HepG2 (cell line): ENCODE measurements around the gene PAQR5. TPM values are rescaled to one million over a fixed set of nuclear protein-coding genes. Genes with fewer than 3 reads are reported as not detected.

ENCODE experiments used
- ATAC-seq: fragments of 200-7000 bp; cut with Tn5 transposase; 3 replicates; pipeline ENCODE4 v1.9.1; 2020; ENCODE audit warnings: mild to moderate bottlenecking, moderate library complexity
- BruUV-seq: library from RNA; stranded (reverse); fragments of 400-500 nt; replicated peaks from 2 replicates; lab custom pipeline; 2021; lab: Mats Ljungman, UMichigan
- CTCF ChIA-PET: fragments of 300-600 bp; formaldehyde crosslinking; extraction: SDS; loops from one replicate; lab custom pipeline; 2021; ENCODE audit warnings: low total read pairs, inconsistent platforms, low intra/inter-chr PET ratio; lab: Yijun Ruan, JAX
- POLR2A ChIA-PET: fragments of 350-600 bp; sonication (Branson Sonifier 250); formaldehyde crosslinking; loops from one replicate; lab custom pipeline; 2020; ENCODE audit warnings: antibody characterized with exemption, inconsistent platforms; lab: Yijun Ruan, JAX
- DNase-seq: peaks from one replicate; pipeline ENCODE4 v3.0.0-alpha.2; 2015; ENCODE audit warnings: low spot score
- FAIRE-seq: peaks from 3 replicates; lab custom pipeline; 2011; peaks lifted over from hg19 to GRCh38; lab: Jason Lieb, UNC
- H2AFZ ChIP-seq: one replicate; pipeline ENCODE4 v1.6.1; 2011; ENCODE audit warnings: low read length, inconsistent platforms
- H3K27ac ChIP-seq: fragments of 300-600 bp; 3 replicates; pipeline ENCODE4 v1.8.0; 2011; ENCODE audit warnings: mixed run types, mild to moderate bottlenecking, mixed read lengths, low read length, inconsistent platforms; ENCODE audit not compliant: insufficient read depth; ENCODE audit errors: extremely low read length
- H3K27me3 ChIP-seq, 2 experiments: fragments of 200-600 bp in 1 of 2; 2 replicates in 1 of 2; 3 replicates in 1 of 2; pipeline versions ENCODE4 v1.6.0 to v1.8.0; 2011; ENCODE audit warnings: low read length in 2 of 2, mild to moderate bottlenecking in 2 of 2, moderate library complexity in 2 of 2, inconsistent platforms in 1 of 2; ENCODE audit not compliant: insufficient read depth in 2 of 2, control insufficient read depth in 1 of 2
- H3K36me3 ChIP-seq, 2 experiments: fragments of 200-600 bp in 1 of 2; replicated peaks in 1 of 2; 2 replicates in 1 of 2; 3 replicates in 1 of 2; pipeline versions ENCODE4 v1.5.1 to v1.8.0; 2011; ENCODE audit warnings: low read length in 2 of 2, inconsistent platforms in 1 of 2; ENCODE audit not compliant: insufficient read depth in 2 of 2, control insufficient read depth in 1 of 2
- H3K4me1 ChIP-seq: 2 replicates; pipeline ENCODE4 v1.5.1; 2012; ENCODE audit warnings: low read length, inconsistent platforms; ENCODE audit not compliant: insufficient read depth
- H3K4me2 ChIP-seq: 2 replicates; pipeline ENCODE4 v1.6.0; 2011; ENCODE audit warnings: low read depth, low read length, inconsistent platforms
- H3K4me3 ChIP-seq, 3 experiments: fragments of 200-600 bp in 1 of 3; sonication (generic), shearing (Covaris generic) in 1 of 3; replicated peaks in 1 of 3; 2 replicates each; pipeline ENCODE4 v1.5.1; 2011 to 2016; ENCODE audit warnings: low read length in 3 of 3, inconsistent platforms in 2 of 3, low read depth in 2 of 3, mild to moderate bottlenecking in 2 of 3, control low read depth in 1 of 3, mixed read lengths in 1 of 3; ENCODE audit not compliant: insufficient read depth in 1 of 3
- H3K79me2 ChIP-seq: one replicate; pipeline ENCODE4 v1.6.1; 2011; ENCODE audit warnings: low read length, inconsistent platforms; ENCODE audit not compliant: insufficient read depth
- H3K9ac ChIP-seq: 2 replicates; pipeline ENCODE4 v1.6.0; 2011; ENCODE audit warnings: mild to moderate bottlenecking, low read depth, low read length, inconsistent platforms; ENCODE audit not compliant: insufficient read depth
- H3K9me3 ChIP-seq: 2 replicates; pipeline ENCODE4 v1.5.1; 2012; ENCODE audit warnings: mild to moderate bottlenecking, low read length
- H4K20me1 ChIP-seq: 2 replicates; pipeline ENCODE4 v1.6.0; 2011; ENCODE audit warnings: inconsistent platforms, mild to moderate bottlenecking, low read length, moderate library complexity; ENCODE audit not compliant: insufficient read depth
- ELF4 ChIP-seq: sonication (generic); formaldehyde crosslinking; IDR thresholded peaks from 2 replicates; pipeline ENCODE4 v1.5.0; 2020; ENCODE audit warnings: missing genetic modification reagents, mild to moderate bottlenecking, moderate library complexity, borderline replicate concordance
- GTF3A ChIP-seq: sonication (generic); formaldehyde crosslinking; conservative IDR thresholded peaks from 2 replicates; pipeline ENCODE4 v1.4.0; 2020; ENCODE audit warnings: mild to moderate bottlenecking, missing genetic modification reagents
- KDM1A ChIP-seq: IDR thresholded peaks from 2 replicates; pipeline ENCODE4 v1.6.1; 2016; ENCODE audit warnings: missing compliant biosample characterization
- MTA1 ChIP-seq: sonication (generic); formaldehyde crosslinking; IDR thresholded peaks from 2 replicates; pipeline ENCODE4 v1.4.0; 2020; ENCODE audit warnings: missing genetic modification reagents, mild to moderate bottlenecking, borderline replicate concordance
- NFIB ChIP-seq: sonication (generic); formaldehyde crosslinking; IDR thresholded peaks from 2 replicates; pipeline ENCODE4 v1.9.0; 2021; ENCODE audit warnings: missing genetic modification reagents, mild to moderate bottlenecking, borderline replicate concordance
- NR2F6 ChIP-seq, 2 experiments: IDR thresholded peaks; 2 replicates each; pipeline ENCODE4 v1.6.1; 2016; ENCODE audit warnings: antibody characterized with exemption in 1 of 2, mild to moderate bottlenecking in 1 of 2
- NR3C1 ChIP-seq: sonication (generic); formaldehyde crosslinking; IDR thresholded peaks from 2 replicates; pipeline ENCODE4 v1.4.0; 2020; ENCODE audit warnings: missing genetic modification reagents
- POLR2AphosphoS2 ChIP-seq: IDR thresholded peaks from 2 replicates; pipeline ENCODE4 v1.6.1; 2011; ENCODE audit warnings: low read depth, low read length, improper control_type of control experiment
- ZFP37 ChIP-seq: sonication (generic); formaldehyde crosslinking; IDR thresholded peaks from 2 replicates; pipeline ENCODE4 v1.4.0; 2020; ENCODE audit warnings: missing genetic modification reagents, borderline replicate concordance
- ZIK1 ChIP-seq: sonication (generic); formaldehyde crosslinking; IDR thresholded peaks from 2 replicates; pipeline ENCODE4 v1.5.0; 2020; ENCODE audit warnings: mild to moderate bottlenecking, low read depth, missing genetic modification reagents, borderline replicate concordance
- ZNF124 ChIP-seq: sonication (generic); formaldehyde crosslinking; IDR thresholded peaks from 2 replicates; pipeline ENCODE4 v1.4.0; 2020; ENCODE audit warnings: missing genetic modification reagents
- ZNF17 ChIP-seq: sonication (generic); formaldehyde crosslinking; IDR thresholded peaks from 2 replicates; pipeline ENCODE4 v1.5.0; 2020; ENCODE audit warnings: mild to moderate bottlenecking, missing genetic modification reagents
- ZNF33B ChIP-seq: sonication (generic); formaldehyde crosslinking; IDR thresholded peaks from 2 replicates; pipeline ENCODE4 v1.5.1; 2020; ENCODE audit warnings: mild to moderate bottlenecking, missing genetic modification reagents
- ZNF644 ChIP-seq: IDR thresholded peaks from 2 replicates; pipeline ENCODE4 v1.6.1; 2016; ENCODE audit warnings: low read depth
- ZNF768 ChIP-seq: sonication (generic); formaldehyde crosslinking; IDR thresholded peaks from 2 replicates; pipeline ENCODE4 v1.4.0; 2020; ENCODE audit warnings: missing genetic modification reagents
- WGBS: methylation state at CpG from one replicate; pipeline ENCODE4 v1.1.6; 2017; ENCODE audit warnings: low lambda C conversion rate; 5-methylcytosine and 5-hydroxymethylcytosine counted together
- in situ Hi-C: cut with HindIII; loops from 2 replicates; pipeline ENCODE4 v1.10.0; 2017; ENCODE audit warnings: low pct_unique_long_range_greater_than_20kb; ENCODE audit not compliant: extremely low pct_ligation_motif_present
- intact Hi-C: fragments of 100-400 bp; cut with micrococcal nuclease; formaldehyde crosslinking; loops from one replicate; pipeline ENCODE4 v1.10.0; 2022; ENCODE audit not compliant: unreplicated experiment
- polyA plus RNA-seq, 8 experiments: library from polyadenylated mRNA; depleted of rRNA in 3 of 8; stranded (reverse) in 7 of 8; unstranded in 1 of 8; fragments of >200 nt; fragmentation: Illumina TruSeq in 4 of 8; extraction: Trizol in 4 of 8; gene quantifications; 2 replicates each; pipeline versions ENCODE4 v1.2.1 to v1.2.3, GENCODE V29; 2011 to 2016; ENCODE audit warnings: low read depth in 4 of 8, missing spikeins in 1 of 8, mixed read lengths in 1 of 8; ENCODE audit not compliant: insufficient read depth in 1 of 8
- total RNA-seq, 5 experiments: library from RNA; depleted of rRNA; stranded (reverse); fragments of >200 nt; fragmentation: Illumina TruSeq; extraction: Trizol; gene quantifications; 2 replicates each; pipeline ENCODE4 v1.2.3, GENCODE V29; 2016; ENCODE audit warnings: low read depth in 1 of 5
- TF ChIP-seq, protein P1 (sequence below): IDR thresholded peaks from 2 replicates; pipeline ENCODE4 v1.6.1; 2016; ENCODE audit warnings: control low read depth
- TF ChIP-seq, protein P2 (sequence below): sonication (generic); formaldehyde crosslinking; IDR thresholded peaks from 2 replicates; pipeline ENCODE4 v1.4.0; 2020; ENCODE audit warnings: missing genetic modification reagents
- TF ChIP-seq, protein P3 (sequence below): sonication (generic); formaldehyde crosslinking; IDR thresholded peaks from 2 replicates; pipeline ENCODE4 v1.4.0; 2020; ENCODE audit warnings: mild to moderate bottlenecking, missing genetic modification reagents
- TF ChIP-seq, protein P4 (sequence below): sonication (generic); formaldehyde crosslinking; IDR thresholded peaks from 2 replicates; pipeline ENCODE4 v1.4.0; 2020; ENCODE audit warnings: mild to moderate bottlenecking, missing genetic modification reagents

Gene PAQR5
- total and polyA plus RNA-seq, 2 of the 13 experiments (the other 11 are each of a cell fraction or from before 2014, with no cell fraction given) = 0.53 to 1.3 TPM

DNA sequence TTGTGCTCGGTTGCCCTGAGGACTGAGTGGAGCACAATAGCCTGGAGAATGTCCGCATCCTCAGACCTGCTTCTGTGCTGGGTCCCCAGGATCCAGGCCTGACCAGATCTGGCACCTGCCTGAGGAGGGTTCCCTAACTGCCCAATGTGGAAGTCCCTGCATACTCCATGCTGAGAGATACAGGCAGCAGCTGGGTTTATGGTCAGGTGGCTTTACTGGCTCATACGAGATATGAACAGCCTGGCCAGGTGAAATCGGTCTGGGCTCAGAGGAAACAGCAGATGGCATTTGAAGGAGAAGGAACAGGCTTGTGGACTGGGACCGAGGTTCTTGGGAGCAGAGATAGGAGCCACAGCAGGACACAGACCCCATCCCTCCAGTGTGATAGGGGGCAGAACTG lies 97.3 kb downstream of the PAQR5 start (continued):
- TF ChIP-seq, protein P1, sequence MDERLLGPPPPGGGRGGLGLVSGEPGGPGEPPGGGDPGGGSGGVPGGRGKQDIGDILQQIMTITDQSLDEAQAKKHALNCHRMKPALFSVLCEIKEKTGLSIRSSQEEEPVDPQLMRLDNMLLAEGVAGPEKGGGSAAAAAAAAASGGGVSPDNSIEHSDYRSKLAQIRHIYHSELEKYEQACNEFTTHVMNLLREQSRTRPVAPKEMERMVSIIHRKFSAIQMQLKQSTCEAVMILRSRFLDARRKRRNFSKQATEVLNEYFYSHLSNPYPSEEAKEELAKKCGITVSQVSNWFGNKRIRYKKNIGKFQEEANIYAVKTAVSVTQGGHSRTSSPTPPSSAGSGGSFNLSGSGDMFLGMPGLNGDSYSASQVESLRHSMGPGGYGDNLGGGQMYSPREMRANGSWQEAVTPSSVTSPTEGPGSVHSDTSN = no peak
- no peak for TF ChIP-seq GTF3A
- TF ChIP-seq ELF4 (CRISPR knock-in tag) = no peak
- TF ChIP-seq ZFP37 (CRISPR knock-in tag) = no peak
- TF ChIP-seq, all 625 proteins: peak for 0

DNA sequence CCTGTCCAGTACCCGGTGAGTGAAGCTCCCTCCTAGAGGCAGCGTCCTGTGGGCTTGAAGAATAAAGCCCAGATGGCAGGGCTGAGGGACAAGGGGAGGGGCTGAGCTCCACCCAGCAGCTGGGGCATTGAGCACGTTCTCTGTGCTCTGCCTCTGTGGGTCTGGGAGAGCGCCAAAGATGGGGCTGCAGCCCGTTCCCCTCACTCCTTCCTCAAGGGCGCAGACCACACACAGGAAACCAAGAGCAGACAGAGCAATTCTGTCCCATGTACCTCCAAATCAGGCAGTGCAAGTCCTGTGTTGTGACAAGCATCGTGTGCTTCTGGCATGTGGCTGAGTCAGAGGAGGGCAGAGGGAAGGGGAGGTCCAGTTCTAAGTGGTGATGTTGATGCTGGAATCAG lies 99.8 kb downstream of the PAQR5 start:
- FAIRE-seq (no peak), ATAC-seq (no peak), DNase-seq (no peak)
- intact Hi-C loops (loop anchor here (5.0 to 10.0 kb wide), 2 partner anchors 234 to 1346 kb away; partner anchors contain the start of genes GLCE and PIAS1), in situ Hi-C loops (loop anchor here (5.0 kb wide), 1 partner anchor 341 kb away; no protein-coding TSS in a partner anchor)
- WGBS = 36% methylated on average over 5 of the region's 7 CpGs
- Histone ChIP-seq H2AFZ (no peak overlapping the region), H3K36me3 (no peaks in the 10 kb centered on the region), H3K27me3 (peaks cover 2 to 20% of the 10 kb centered on the region in 2 experiments; a peak in 4 of 5 replicates), H3K4me1 (peaks cover 20% of the 10 kb centered on the region), H3K27ac (no peak overlapping the region), H4K20me1 (no peaks in the 10 kb centered on the region), H3K9ac (no peak overlapping the region), H3K79me2 (no peaks in the 10 kb centered on the region), H3K4me2 (no peak overlapping the region), H3K9me3 (no peaks in the 10 kb centered on the region), H3K4me3 (no peak overlapping the region)
- no TSS peak for BruUV-seq
- CTCF ChIA-PET = no interaction called here
- POLR2A ChIA-PET = no interaction called here
- TF ChIP-seq ZNF768 (CRISPR knock-in tag) (no peak), NR3C1 (CRISPR knock-in tag) (no peak), MTA1 (CRISPR knock-in tag) (no peak), NR2F6 (IDR thresholded peaks at IDR 0.05) (no peak), NR2F6 (CRISPR knock-in tag; IDR thresholded peaks at IDR 0.05) (no peak), POLR2AphosphoS2 (no peak), ZIK1 (CRISPR knock-in tag) (no peak), ZNF124 (CRISPR knock-in tag) (no peak), ZNF33B (CRISPR knock-in tag) (no peak), ZNF17 (no peak), ZNF644 (CRISPR knock-in tag) (no peak), NFIB (CRISPR knock-in tag) (no peak), KDM1A (CRISPR knock-in tag) (no peak)
- TF ChIP-seq, protein P2, sequence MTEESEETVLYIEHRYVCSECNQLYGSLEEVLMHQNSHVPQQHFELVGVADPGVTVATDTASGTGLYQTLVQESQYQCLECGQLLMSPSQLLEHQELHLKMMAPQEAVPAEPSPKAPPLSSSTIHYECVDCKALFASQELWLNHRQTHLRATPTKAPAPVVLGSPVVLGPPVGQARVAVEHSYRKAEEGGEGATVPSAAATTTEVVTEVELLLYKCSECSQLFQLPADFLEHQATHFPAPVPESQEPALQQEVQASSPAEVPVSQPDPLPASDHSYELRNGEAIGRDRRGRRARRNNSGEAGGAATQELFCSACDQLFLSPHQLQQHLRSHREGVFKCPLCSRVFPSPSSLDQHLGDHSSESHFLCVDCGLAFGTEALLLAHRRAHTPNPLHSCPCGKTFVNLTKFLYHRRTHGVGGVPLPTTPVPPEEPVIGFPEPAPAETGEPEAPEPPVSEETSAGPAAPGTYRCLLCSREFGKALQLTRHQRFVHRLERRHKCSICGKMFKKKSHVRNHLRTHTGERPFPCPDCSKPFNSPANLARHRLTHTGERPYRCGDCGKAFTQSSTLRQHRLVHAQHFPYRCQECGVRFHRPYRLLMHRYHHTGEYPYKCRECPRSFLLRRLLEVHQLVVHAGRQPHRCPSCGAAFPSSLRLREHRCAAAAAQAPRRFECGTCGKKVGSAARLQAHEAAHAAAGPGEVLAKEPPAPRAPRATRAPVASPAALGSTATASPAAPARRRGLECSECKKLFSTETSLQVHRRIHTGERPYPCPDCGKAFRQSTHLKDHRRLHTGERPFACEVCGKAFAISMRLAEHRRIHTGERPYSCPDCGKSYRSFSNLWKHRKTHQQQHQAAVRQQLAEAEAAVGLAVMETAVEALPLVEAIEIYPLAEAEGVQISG (CRISPR knock-in tag) = no peak
- TF ChIP-seq, protein P3, sequence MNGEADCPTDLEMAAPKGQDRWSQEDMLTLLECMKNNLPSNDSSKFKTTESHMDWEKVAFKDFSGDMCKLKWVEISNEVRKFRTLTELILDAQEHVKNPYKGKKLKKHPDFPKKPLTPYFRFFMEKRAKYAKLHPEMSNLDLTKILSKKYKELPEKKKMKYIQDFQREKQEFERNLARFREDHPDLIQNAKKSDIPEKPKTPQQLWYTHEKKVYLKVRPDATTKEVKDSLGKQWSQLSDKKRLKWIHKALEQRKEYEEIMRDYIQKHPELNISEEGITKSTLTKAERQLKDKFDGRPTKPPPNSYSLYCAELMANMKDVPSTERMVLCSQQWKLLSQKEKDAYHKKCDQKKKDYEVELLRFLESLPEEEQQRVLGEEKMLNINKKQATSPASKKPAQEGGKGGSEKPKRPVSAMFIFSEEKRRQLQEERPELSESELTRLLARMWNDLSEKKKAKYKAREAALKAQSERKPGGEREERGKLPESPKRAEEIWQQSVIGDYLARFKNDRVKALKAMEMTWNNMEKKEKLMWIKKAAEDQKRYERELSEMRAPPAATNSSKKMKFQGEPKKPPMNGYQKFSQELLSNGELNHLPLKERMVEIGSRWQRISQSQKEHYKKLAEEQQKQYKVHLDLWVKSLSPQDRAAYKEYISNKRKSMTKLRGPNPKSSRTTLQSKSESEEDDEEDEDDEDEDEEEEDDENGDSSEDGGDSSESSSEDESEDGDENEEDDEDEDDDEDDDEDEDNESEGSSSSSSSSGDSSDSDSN (CRISPR knock-in tag) = no peak
- TF ChIP-seq, protein P4, sequence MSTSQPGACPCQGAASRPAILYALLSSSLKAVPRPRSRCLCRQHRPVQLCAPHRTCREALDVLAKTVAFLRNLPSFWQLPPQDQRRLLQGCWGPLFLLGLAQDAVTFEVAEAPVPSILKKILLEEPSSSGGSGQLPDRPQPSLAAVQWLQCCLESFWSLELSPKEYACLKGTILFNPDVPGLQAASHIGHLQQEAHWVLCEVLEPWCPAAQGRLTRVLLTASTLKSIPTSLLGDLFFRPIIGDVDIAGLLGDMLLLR (CRISPR knock-in tag) = no peak
